ENCODE measurements around the gene YTHDF1. TPM values are rescaled to one million over a fixed set of nuclear protein-coding genes. Genes with fewer than 3 reads are reported as not detected.

Gene YTHDF1
- total and polyA plus RNA-seq, 2 of the 8 experiments (the other 6 are each of a cell fraction or from before 2014, with no cell fraction given), result 32.8 to 66.0 TPM

DNA sequence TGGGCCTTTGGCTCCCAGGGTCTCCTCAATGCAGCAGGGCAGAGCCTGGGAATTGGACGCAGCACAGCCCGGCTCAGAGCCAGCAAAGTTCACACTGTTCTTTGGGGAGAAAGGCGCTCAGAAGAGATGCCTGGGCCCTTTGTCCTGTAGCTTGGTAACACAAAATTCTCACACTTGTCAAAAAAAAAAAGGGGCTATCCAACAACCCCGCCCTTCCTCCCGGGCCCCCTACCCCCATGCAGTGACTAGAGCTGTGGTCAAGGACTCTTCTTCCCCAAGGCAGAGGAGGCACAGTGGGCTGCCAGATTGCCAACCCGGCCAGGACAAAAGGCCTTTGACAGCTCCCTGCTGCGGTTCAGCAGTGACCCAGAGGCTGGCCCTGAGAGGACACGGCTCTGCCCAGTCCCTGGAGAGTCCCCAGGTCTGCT lies 36.4 kb upstream of the YTHDF1 start:
- TF ChIP-seq HDAC6 (IDR thresholded peaks at IDR 0.05; ENCODE audit: low read depth, low read length) (no peak), E2F6 (IDR thresholded peaks at IDR 0.05) (no peak), YY1 (IDR thresholded peaks at IDR 0.05; ENCODE audit: low read depth, low read length) (no peak), CHD1 (IDR thresholded peaks at IDR 0.05; ENCODE audit: low read depth, low read length) (no peak), ZNF274 (IDR thresholded peaks at IDR 0.05; ENCODE audit: borderline replicate concordance, extremely low read depth, low read length) (no peak), CREB1 (IDR thresholded peaks at IDR 0.05) (no peak), SIN3A (conservative IDR thresholded peaks at IDR 0.05 in 1 of 2, IDR thresholded peaks at IDR 0.05 in 1 of 2; ENCODE audit: low read depth in 1 of 2, low read length in 2 of 2) (no peak), POLR2AphosphoS5 (IDR thresholded peaks at IDR 0.05; ENCODE audit: low read depth, low read length) (no peak), KDM1A (IDR thresholded peaks at IDR 0.05; ENCODE audit: borderline replicate concordance, low read length) (no peak), SAP30 (IDR thresholded peaks at IDR 0.05; ENCODE audit: insufficient read depth, insufficient replicate concordance, low read length) (no peak), NRF1 (IDR thresholded peaks at IDR 0.05; ENCODE audit: low read depth, low read length) (no peak), PHF8 (conservative IDR thresholded peaks at IDR 0.05; ENCODE audit: low read depth, low read length) (no peak)

More for the DNA sequence above, 36.4 kb upstream of the YTHDF1 start:
- Histone ChIP-seq H3K14ac (ENCODE audit: insufficient read length) (no peak overlapping the region), H3K56ac (replicated peaks; ENCODE audit: insufficient read length, low read depth, low read length) (no peak overlapping the region), H3K4me3 (ENCODE audit: extremely low read depth in 1 of 4, insufficient read depth in 2 of 4, low read depth in 3 of 4, low read length in 4 of 4) (no peak overlapping the region), H2BK12ac (ENCODE audit: low read depth, low read length) (peak overlapping the region; percentile 78; the same call in 1 of the 2 replicates), H4K91ac (replicated peaks; ENCODE audit: insufficient read length, low read length) (no peak overlapping the region), H3K27ac (ENCODE audit: low read depth, low read length) (no peak overlapping the region), H3K79me1 (ENCODE audit: low read depth, low read length) (no peaks in the 10 kb centered on the region; the same call in 1 of the 2 replicates), H2AK5ac (ENCODE audit: low read depth, low read length) (peak overlapping the region; percentile 13; the same call in 1 of the 2 replicates), H2BK120ac (replicated peaks; ENCODE audit: low read depth, low read length) (no peak overlapping the region), H3K27me3 (replicated peaks in 1 of 4; ENCODE audit: control insufficient read depth in 3 of 4, extremely low read depth in 1 of 4, insufficient read depth in 3 of 4, low read length in 3 of 4) (peaks cover 4 to 51% (median 40%) of the 10 kb centered on the region in 4 experiments), H2BK5ac (ENCODE audit: low read depth, low read length) (0 out of 2 replicates have a peak overlapping the region, but pooled peaks have one; percentile 58), H4K5ac (ENCODE audit: insufficient read length, low read depth, low read length) (no peak overlapping the region), H3K4ac (replicated peaks; ENCODE audit: insufficient read length, low read depth, low read length) (no peak overlapping the region), H2AFZ (ENCODE audit: low read length) (no peak overlapping the region), H4K8ac (ENCODE audit: extremely low read depth, insufficient read depth, low read length) (no peak overlapping the region), H3K9ac (replicated peaks in 1 of 4; ENCODE audit: extremely low read depth in 1 of 4, low read depth in 3 of 4, low read length in 3 of 4) (no peak overlapping the region), H4K20me1 (replicated peaks in 1 of 2; ENCODE audit: control insufficient read depth in 1 of 2, insufficient read depth in 2 of 2, low read length in 2 of 2) (peaks cover 0 to 4% of the 10 kb centered on the region in 2 experiments), H2BK15ac (ENCODE audit: low read length) (no peak overlapping the region), H3K18ac (ENCODE audit: extremely low read depth, low read length) (no peak overlapping the region), H2BK20ac (ENCODE audit: low read length) (no peak overlapping the region), H3K23me2 (ENCODE audit: low read depth, low read length) (peaks cover 13% of the 10 kb centered on the region; the same call in 1 of the 2 replicates), H3K9me3 (ENCODE audit: insufficient read depth in 2 of 2, low read depth in 1 of 2, low read length in 1 of 2) (no peaks in the 10 kb centered on the region), H3K79me2 (ENCODE audit: control insufficient read depth in 1 of 2, insufficient read depth in 2 of 2, low read length in 2 of 2) (no peaks in the 10 kb centered on the region), H3K36me3 (ENCODE audit: control insufficient read depth in 2 of 4, insufficient read depth in 4 of 4, low read length in 3 of 4) (no peaks in the 10 kb centered on the region; a peak in 1 of 8 replicates), H3K4me2 (ENCODE audit: insufficient read depth in 1 of 2, low read depth in 2 of 2, low read length in 2 of 2) (peak overlapping the region in 1 of 2 experiments; percentile 97; a peak in 1 of 4 replicates), H3K23ac (ENCODE audit: insufficient read length) (no peak overlapping the region), H3K4me1 (replicated peaks in 1 of 4; ENCODE audit: control insufficient read depth in 3 of 4, insufficient read depth in 4 of 4, low read length in 3 of 4) (peaks cover 2 to 26% (median 19%) of the 10 kb centered on the region in 4 experiments)
- ChIA-PET POLR2A (ENCODE audit: partially characterized antibody) (interaction anchor here (1.2 to 4.7 kb wide), 5 partner anchors 10 to 34 kb away, joined by 3 to 21 read pairs (median 12); partner anchors contain the start of genes ARFGAP1 and BIRC7), CTCF (ENCODE audit: partially characterized antibody) (interaction anchor here (0.9 to 6.8 kb wide), 10 partner anchors 8 to 253 kb away, joined by 3 to 87 read pairs (median 4); partner anchors contain the start of gene BIRC7)
- FAIRE-seq (no peak), DNase-seq (ENCODE audit: low read depth in 1 of 2, low spot score in 2 of 2) (no peak)
- 64% methylated on average over 6 of the region's 8 CpGs; no CpG with 5 or more reads in 1 of the 2 experiments for WGBS, 2 experiments (ENCODE audit: extremely low coverage in 1 of 2, insufficient coverage in 1 of 2, insufficient read length in 1 of 2, insufficient replicate concordance in 2 of 2, low coverage in 1 of 2, low lambda C conversion rate in 2 of 2, missing lambda C conversion rate in 1 of 2)

Data from H1 (cell line).